ENCODE measurements around the gene SMIM38.
"Not testable (repeated sequence)": the region's sequence is repeated elsewhere in the genome, so short reads cannot be mapped to it uniquely, and the experiment has no call there.

The SMIM38 gene

DNA sequence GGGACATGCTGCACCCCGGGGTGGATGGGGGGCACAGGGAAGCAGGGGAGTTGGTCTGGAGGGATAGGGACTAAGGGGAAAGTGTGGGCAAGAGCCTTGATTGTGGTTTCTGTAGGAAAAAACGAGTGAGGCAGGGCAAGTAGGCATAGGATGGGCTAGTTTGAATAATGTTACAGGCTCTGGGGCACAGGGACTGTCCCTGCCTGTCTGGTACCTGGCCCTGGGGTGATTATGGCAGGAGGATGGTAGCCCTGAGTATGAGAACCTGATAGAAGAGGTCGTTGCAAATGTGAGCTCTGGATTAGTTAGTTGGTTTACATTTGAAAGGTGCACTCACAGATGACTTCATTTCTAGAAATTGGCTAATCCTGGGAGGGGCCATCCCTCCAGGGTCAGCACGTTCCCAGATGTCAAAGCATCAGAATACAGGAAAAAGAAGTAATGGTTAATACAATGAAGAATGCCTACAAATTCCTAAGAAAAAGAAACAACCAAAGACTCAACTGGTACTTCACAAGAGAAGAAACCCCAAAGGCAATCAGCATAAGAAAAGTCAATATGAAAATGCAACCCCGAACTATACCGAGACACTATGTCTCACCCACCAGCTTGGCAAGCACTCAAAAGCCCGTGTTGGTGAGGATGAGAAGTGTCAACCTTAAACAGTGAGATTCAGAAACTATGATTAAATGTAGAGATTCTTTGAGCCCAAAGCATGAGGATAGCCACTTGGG is 11.3 kb upstream of the SMIM38 start:
- TF ChIP-seq, protein P1, sequence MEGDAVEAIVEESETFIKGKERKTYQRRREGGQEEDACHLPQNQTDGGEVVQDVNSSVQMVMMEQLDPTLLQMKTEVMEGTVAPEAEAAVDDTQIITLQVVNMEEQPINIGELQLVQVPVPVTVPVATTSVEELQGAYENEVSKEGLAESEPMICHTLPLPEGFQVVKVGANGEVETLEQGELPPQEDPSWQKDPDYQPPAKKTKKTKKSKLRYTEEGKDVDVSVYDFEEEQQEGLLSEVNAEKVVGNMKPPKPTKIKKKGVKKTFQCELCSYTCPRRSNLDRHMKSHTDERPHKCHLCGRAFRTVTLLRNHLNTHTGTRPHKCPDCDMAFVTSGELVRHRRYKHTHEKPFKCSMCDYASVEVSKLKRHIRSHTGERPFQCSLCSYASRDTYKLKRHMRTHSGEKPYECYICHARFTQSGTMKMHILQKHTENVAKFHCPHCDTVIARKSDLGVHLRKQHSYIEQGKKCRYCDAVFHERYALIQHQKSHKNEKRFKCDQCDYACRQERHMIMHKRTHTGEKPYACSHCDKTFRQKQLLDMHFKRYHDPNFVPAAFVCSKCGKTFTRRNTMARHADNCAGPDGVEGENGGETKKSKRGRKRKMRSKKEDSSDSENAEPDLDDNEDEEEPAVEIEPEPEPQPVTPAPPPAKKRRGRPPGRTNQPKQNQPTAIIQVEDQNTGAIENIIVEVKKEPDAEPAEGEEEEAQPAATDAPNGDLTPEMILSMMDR (IDR thresholded peaks at IDR 0.05; ENCODE audit: extremely low read depth, insufficient read depth, missing control alignments), result no peak
- in situ Hi-C loops (cut with MboI; ENCODE audit: low pct_unique_long_range_greater_than_20kb, low sequenced_read_pairs, unreplicated experiment), result no loop called here
- DNase-seq (ENCODE audit: low spot score), result peak; percentile 50

DNA sequence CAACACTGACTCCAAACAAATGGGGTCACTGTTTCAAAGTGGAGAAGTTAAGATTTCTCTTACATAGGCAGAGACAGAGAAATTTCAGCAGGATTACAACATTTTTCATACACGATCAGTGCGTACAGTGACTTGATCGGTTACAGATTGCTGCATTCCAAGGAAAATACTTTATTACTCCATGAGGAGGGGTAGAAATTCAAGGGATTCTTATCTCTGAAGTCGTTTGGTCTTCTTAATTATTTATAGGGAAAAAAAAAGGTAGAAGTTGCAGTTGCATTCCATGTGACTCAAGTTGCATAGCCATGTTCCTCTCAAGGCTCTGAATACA is 10.7 kb upstream of the SMIM38 start:
- in situ Hi-C loops (cut with MboI; ENCODE audit: low pct_unique_long_range_greater_than_20kb, low sequenced_read_pairs, unreplicated experiment), result no loop called here
- DNase-seq (ENCODE audit: low spot score), result no peak

GRCh38 chr11:69148377-69148762 is 7.4 kb upstream of the SMIM38 start:
- no peak for DNase-seq (ENCODE audit: low spot score)
- TF ChIP-seq, protein P1 (IDR thresholded peaks at IDR 0.05; ENCODE audit: extremely low read depth, insufficient read depth, missing control alignments), result no peak
- in situ Hi-C loops (cut with MboI; ENCODE audit: low pct_unique_long_range_greater_than_20kb, low sequenced_read_pairs, unreplicated experiment), result no loop called here

More for the DNA sequence above, 10.7 kb upstream of the SMIM38 start:
- TF ChIP-seq, protein P1 (IDR thresholded peaks at IDR 0.05; ENCODE audit: extremely low read depth, insufficient read depth, missing control alignments), result no peak

DNA sequence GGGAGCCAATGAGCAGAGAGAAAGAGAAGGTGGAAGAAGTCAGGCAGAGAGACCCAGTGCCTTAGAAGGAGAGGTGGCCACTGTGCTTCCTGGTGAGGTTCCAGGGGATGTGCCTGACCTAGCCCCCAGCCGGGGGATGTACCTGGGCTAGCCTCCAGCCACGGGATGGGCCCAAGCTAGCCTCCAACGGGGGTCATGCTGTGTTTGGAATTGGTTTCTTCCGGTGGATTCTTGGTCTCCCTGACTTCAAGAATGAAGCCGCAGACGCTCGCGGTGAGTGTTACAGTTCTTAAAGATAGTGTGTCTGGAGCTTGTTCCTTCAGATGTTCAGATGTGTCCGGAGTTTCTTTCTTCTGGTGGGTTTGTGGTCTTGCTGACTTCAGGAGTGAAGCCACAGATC is 6.9 kb upstream of the SMIM38 start:
- in situ Hi-C loops (cut with MboI; ENCODE audit: low pct_unique_long_range_greater_than_20kb, low sequenced_read_pairs, unreplicated experiment), result no loop called here
- DNase-seq (ENCODE audit: low spot score), result no peak
- TF ChIP-seq, protein P1 (IDR thresholded peaks at IDR 0.05; ENCODE audit: extremely low read depth, insufficient read depth, missing control alignments), result no peak

- in situ Hi-C loops (cut with MboI; ENCODE audit: low pct_unique_long_range_greater_than_20kb, low sequenced_read_pairs, unreplicated experiment); DNase-seq (ENCODE audit: low spot score): not testable (repeated sequence)
These were observed 6.2 kb upstream of the SMIM38 start for GRCh38 chr11:69149338-69150045.

GRCh38 chr11:69150175-69150574 is 5.6 kb upstream of the SMIM38 start:
- TF ChIP-seq, protein P1 (IDR thresholded peaks at IDR 0.05; ENCODE audit: extremely low read depth, insufficient read depth, missing control alignments), result no peak
- in situ Hi-C loops (cut with MboI; ENCODE audit: low pct_unique_long_range_greater_than_20kb, low sequenced_read_pairs, unreplicated experiment), result no loop called here
- no peak for DNase-seq (ENCODE audit: low spot score)

GRCh38 chr11:69151836-69152235 is 3.9 kb upstream of the SMIM38 start:
- TF ChIP-seq, protein P1 (IDR thresholded peaks at IDR 0.05; ENCODE audit: extremely low read depth, insufficient read depth, missing control alignments), result no peak
- no peak for DNase-seq (ENCODE audit: low spot score)
- in situ Hi-C loops (cut with MboI; ENCODE audit: low pct_unique_long_range_greater_than_20kb, low sequenced_read_pairs, unreplicated experiment), result no loop called here

All from GM13977 (cell line).